Rectal smooth muscle tissue (tissue), 1 donor: ENCODE data around the gene PRKCH.
"Not testable (repeated sequence)": the region's sequence is repeated elsewhere in the genome, so short reads cannot be mapped to it uniquely, and the experiment has no call there.

Source experiments
- H3K27ac ChIP-seq: one replicate; pipeline ENCODE4 v1.7.0; 2013; ENCODE audit warnings: low read depth, low read length, inconsistent platforms
- H3K27me3 ChIP-seq: one replicate; pipeline ENCODE4 v1.7.0; 2013; ENCODE audit warnings: low read length; ENCODE audit not compliant: control insufficient read depth, insufficient read depth
- H3K36me3 ChIP-seq: one replicate; pipeline ENCODE4 v1.7.0; 2013; ENCODE audit warnings: low read length; ENCODE audit not compliant: control insufficient read depth, insufficient read depth
- H3K4me1 ChIP-seq: one replicate; pipeline ENCODE4 v1.7.0; 2013; ENCODE audit warnings: low read length; ENCODE audit not compliant: control insufficient read depth, insufficient read depth
- H3K4me3 ChIP-seq: one replicate; pipeline ENCODE4 v1.7.0; 2013; ENCODE audit warnings: low read length
- H3K9ac ChIP-seq: one replicate; pipeline ENCODE4 v1.7.0; 2013; ENCODE audit warnings: low read length

PRKCH gene

DNA sequence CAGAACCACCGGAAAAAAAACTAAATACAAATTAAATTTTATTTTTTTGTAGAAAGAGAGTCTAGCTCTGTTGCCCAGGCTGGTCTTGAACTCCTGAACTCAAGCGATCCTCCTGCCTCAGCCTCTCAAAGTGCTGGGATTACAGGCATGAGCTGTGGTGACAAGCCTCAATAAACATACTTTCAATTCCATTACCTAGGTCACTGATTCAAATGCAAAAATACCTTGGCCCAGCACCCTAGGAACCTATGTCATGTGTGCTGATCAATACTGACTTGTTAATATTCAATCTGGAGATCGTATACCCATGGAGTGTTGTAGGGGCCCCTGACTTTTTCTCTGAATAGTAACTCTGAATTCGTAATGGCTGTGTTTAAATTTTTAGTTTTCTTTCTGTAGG is 33.2 kb upstream of the PRKCH start:
- Histone ChIP-seq H3K27ac (no peak overlapping the region), H3K9ac (no peak overlapping the region), H3K27me3 (no peaks in the 10 kb centered on the region), H3K4me3 (no peak overlapping the region), H3K36me3 (no peaks in the 10 kb centered on the region), H3K4me1 (no peaks in the 10 kb centered on the region)

DNA sequence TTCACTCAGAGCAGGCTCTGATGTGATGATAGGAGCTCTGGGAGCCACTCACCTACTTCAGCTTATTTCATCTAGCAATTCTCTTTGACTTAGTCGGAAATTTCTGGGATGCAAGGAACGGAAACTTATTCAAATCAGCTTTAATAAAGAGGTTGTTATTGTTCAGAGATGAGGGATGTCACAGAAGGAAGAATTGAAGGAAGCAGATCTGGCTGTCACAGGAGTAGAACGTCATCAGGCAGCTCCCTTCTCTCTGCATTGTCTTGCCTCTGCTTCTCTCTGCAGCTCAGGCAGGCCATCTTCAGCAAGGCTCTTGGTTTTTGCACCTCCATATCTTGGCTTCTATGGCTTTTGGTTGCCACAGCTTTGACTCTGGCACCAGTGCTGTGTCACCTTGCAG is 32.7 kb upstream of the PRKCH start:
- H3K27me3 ChIP-seq, result no peaks in the 10 kb centered on the region
- no peaks in the 10 kb centered on the region for H3K36me3 ChIP-seq
- H3K9ac ChIP-seq, result no peak overlapping the region
- H3K27ac ChIP-seq, result no peak overlapping the region
- H3K4me3 ChIP-seq, result no peak overlapping the region
- H3K4me1 ChIP-seq, result no peaks in the 10 kb centered on the region

DNA sequence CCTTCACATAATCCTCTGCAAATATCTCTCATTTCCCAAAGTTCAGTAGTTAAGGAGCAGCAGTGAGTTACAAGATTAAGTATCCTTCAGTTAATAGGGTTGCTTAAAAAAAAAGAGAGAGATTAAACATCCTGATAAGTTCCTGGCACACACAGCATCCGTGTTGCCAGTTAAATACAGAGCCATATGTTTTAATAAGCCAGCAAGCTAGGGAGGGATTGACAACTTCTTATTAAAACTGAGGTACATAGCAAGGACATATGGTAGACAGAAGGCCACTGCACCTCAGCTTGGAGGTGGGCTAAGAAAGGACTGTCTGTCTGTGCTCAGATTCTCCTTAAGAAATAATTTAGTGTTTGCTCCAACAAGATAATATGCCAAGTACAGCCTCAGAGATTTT is 30.7 kb upstream of the PRKCH start:
- Histone ChIP-seq H3K4me1 (no peaks in the 10 kb centered on the region), H3K4me3 (no peak overlapping the region), H3K27ac (no peak overlapping the region), H3K9ac (no peak overlapping the region), H3K36me3 (no peaks in the 10 kb centered on the region), H3K27me3 (no peaks in the 10 kb centered on the region)

DNA sequence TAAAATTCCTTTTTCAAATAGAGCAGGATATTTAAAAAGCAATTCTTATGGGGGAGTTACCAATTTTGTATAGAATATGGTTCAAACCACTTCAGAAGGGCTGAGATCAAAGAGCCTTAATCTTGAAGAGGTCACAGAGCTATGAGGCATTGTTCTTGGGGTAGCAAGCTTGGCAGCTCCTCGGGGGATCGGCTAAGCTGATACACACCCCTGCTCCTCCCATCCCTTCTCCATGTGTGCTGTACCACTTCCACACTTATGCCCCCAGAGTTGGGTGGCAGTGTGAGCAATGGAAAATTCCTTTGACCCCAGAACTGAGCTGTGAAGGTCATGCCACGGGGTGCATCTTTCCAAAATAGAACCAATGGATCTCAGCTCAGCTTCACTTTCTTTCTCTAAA is 25.2 kb upstream of the PRKCH start:
- no peak overlapping the region for H3K4me3 ChIP-seq
- no peak overlapping the region for H3K9ac ChIP-seq
- H3K27ac ChIP-seq, result no peak overlapping the region
- H3K4me1 ChIP-seq, result no peaks in the 10 kb centered on the region
- no peaks in the 10 kb centered on the region for H3K36me3 ChIP-seq
- H3K27me3 ChIP-seq, result no peaks in the 10 kb centered on the region

DNA sequence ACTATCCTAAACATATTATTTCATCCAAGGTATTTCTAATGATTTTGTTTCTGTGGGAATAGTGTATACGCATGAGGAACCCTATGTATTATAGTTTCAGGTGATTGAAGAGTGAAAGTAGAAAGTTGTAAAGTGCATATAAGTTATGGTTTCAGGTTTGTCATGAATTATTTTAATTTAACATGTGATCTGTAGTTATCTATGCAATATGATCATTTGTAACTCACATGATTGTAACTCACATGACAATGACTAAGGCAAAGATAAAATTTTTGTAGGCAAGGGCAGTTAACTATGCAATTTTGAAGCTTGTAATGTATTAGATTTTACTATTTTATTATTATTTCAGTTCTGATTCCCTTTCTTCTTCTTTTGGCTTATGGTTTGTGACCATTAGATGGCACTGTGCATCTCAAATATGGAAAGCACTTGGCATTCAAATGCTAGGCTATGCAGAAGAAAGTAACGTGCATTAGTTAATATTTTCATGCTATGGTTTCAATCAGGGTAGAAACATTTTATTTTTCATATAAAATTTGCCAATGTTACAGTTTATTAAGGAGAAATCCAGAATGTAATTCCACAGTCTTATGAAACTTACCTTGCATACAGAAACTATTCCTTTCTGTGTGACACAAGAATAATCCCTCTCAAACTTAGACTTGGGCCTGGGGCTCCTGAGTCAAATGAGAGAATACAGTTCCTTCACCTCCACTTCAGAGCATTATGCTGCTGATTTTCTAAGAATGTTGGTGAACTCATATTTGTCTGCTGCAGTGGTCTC is 24.5 kb upstream of the PRKCH start:
- H3K9ac ChIP-seq, result no peak overlapping the region
- H3K36me3 ChIP-seq, result no peaks in the 10 kb centered on the region
- no peaks in the 10 kb centered on the region for H3K4me1 ChIP-seq
- no peaks in the 10 kb centered on the region for H3K27me3 ChIP-seq
- H3K4me3 ChIP-seq, result no peak overlapping the region
- H3K27ac ChIP-seq, result no peak overlapping the region

DNA sequence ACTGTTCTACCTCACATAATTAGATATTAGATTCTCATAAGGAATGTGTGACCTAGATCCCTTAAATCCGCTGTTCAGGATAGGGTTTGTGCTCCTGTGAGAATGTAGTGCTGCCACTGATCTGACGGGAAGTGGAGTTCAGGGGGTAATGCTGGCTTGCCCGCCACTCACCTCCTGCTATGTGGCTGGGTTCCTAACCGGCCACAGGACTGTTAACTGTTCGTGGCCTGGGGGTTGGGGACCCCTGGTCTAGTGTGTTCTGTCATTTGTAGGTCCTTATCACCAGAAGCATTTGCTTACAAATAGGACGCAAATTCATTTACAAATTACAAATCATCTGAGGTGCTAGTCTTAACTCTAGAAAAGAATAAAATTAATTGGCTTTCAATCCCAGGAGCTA is 23.8 kb upstream of the PRKCH start:
- H3K4me3 ChIP-seq, result no peak overlapping the region
- H3K4me1 ChIP-seq, result no peaks in the 10 kb centered on the region
- H3K36me3 ChIP-seq, result no peaks in the 10 kb centered on the region
- H3K9ac ChIP-seq, result no peak overlapping the region
- no peak overlapping the region for H3K27ac ChIP-seq
- H3K27me3 ChIP-seq, result no peaks in the 10 kb centered on the region

DNA sequence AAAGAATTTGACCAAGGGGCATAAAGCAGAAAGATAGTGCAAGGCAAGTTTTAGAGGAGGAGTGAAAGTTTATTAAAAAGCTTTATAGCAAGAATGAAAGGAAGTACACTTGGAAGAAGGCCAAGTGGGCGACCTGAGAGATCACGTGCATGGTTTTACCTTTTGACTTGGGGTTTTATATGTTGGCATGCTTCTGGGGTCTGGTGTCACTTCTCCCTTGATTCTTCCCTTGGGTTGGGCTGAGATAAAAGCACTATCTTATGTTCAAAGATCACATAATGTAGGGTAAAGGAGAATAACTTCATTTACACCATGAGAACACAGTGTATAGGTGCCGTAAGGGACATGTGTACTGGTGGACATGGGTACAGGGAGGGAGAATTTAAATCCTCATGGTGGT is 22.6 kb upstream of the PRKCH start:
- H3K27me3 ChIP-seq, result no peaks in the 10 kb centered on the region
- H3K4me3 ChIP-seq, result no peak overlapping the region
- H3K4me1 ChIP-seq, result no peaks in the 10 kb centered on the region
- H3K36me3 ChIP-seq, result no peaks in the 10 kb centered on the region
- H3K9ac ChIP-seq, result no peak overlapping the region
- no peak overlapping the region for H3K27ac ChIP-seq

DNA sequence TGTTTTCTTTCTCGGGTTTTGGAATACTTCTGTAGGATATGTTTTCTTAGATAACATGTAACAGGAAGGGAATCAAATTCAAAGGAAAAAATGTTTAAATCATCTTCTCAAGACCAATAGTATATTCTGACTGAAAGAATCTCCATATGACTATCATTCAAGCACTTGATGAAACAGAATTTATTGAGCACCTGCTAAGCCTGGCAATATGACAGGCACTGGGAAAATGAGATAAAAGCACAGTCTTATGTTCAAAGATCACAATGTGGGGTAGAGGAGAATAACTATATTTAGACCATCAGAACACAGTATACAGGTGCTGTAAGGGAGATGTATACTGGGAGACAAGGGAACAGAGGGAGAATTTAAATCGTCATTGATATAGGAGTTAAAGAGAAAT is 21.2 kb upstream of the PRKCH start:
- no peak overlapping the region for H3K9ac ChIP-seq
- H3K27me3 ChIP-seq, result no peaks in the 10 kb centered on the region
- H3K4me1 ChIP-seq, result no peaks in the 10 kb centered on the region
- H3K4me3 ChIP-seq, result no peak overlapping the region
- H3K36me3 ChIP-seq, result no peaks in the 10 kb centered on the region
- no peak overlapping the region for H3K27ac ChIP-seq

DNA sequence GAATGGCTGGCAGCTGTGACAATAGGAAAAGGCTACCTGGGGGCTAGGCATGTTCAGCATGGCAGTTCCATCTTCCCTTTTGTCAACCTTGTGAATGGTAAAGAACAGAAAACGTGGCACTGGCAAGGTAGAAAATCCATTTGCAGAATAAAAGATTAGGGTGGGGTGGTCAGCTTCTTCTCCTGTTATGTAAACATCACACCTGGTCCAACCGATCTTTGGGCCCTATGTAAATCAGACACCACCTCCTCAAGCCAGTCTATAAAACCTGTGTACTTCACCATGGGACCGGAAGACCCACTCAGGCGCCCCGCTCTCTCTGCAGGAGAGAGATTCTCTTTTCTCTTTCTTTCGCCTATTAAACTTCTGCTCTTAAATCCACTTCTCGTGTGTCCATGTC is 20.6 kb upstream of the PRKCH start:
- Histone ChIP-seq H3K27ac (no peak overlapping the region), H3K4me3 (no peak overlapping the region), H3K9ac (no peak overlapping the region)

DNA sequence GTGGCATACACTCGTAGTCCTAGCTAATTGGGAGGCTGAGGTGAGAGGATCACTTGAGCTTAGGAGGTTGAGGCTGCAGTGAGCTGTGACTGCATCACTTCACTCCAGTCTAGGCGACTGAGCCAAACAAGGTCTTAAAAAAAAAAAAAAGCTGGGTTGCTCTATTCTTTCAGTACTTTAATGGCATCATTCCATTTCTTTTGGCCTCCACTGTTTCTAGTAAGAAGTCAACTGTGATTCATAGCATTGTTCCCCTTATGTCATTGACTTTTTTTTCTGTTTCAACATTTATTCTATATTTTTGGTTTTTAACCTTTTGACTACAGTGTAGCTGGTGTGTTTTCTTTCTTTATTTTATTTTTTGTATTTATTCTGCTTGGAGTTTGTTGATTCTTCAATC is 16.7 kb upstream of the PRKCH start:
- no peaks in the 10 kb centered on the region for H3K27me3 ChIP-seq
- H3K36me3 ChIP-seq, result no peaks in the 10 kb centered on the region
- H3K9ac ChIP-seq, result no peak overlapping the region
- H3K4me3 ChIP-seq, result no peak overlapping the region
- no peaks in the 10 kb centered on the region for H3K4me1 ChIP-seq
- H3K27ac ChIP-seq, result no peak overlapping the region

More for the DNA sequence above, 20.6 kb upstream of the PRKCH start:
- Histone ChIP-seq H3K4me1 (no peaks in the 10 kb centered on the region), H3K27me3 (no peaks in the 10 kb centered on the region), H3K36me3 (no peaks in the 10 kb centered on the region)

DNA sequence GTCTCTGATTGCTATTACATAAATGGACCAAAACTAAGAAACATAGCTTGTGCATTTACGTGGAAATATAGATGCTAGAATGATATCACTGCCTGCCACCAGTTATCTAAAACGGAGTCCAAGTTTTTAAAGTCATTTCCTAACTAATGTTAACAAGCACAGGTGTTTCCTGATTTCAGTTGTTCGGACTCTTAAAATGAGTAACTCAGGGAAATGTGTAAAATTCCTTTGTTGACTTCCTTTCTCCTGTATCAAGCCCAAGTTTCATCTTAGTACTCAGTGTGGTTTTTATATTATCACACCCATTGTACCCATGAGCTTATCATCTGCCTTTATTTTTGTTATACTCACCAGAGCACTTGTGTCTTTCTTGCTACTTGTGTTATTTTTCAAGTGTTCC is 13.2 kb upstream of the PRKCH start:
- no peak overlapping the region for H3K4me3 ChIP-seq
- no peak overlapping the region for H3K9ac ChIP-seq
- no peaks in the 10 kb centered on the region for H3K36me3 ChIP-seq
- no peak overlapping the region for H3K27ac ChIP-seq
- no peaks in the 10 kb centered on the region for H3K4me1 ChIP-seq
- H3K27me3 ChIP-seq, result no peaks in the 10 kb centered on the region

DNA sequence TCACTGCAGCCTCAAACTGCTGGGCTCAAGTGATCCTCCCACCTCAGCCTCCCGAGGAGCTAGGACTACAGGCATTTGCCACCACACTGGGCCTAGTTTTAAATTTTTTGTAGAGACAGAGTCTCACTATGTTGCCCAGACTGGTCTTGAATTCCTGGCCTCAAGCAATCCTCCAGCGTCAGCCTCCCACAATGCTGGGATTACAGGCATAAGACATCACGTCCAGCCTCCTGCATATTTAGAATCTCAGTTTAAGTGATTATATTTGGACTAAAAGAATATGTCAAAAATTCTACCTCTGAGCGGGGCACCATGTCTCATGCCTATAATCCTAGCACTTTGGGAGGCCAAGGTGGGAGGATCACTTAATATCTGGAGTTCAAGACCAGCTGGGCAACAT is 12.7 kb upstream of the PRKCH start:
- not testable (repeated sequence) for H3K27me3 ChIP-seq, H3K36me3 ChIP-seq, H3K9ac ChIP-seq, H3K4me3 ChIP-seq, H3K27ac ChIP-seq, H3K4me1 ChIP-seq

DNA sequence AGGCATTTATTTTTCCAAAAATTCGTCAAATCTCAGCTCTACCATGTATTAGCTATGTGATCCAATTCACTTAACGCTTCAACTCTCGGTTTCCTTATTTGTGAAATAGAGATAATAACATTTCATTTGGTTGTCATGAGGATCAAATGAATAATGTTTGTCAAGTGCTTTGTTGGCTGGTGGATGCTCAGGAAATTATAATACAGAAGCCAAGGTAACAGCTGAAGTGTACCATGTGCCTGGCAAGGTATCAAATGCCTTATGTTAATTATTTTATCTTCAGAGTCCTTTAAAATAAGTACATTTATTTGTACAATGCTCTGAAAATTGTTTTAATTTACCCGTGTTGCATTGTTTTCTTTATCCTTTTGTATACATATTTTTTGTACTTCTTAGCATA is 6.1 kb upstream of the PRKCH start:
- Histone ChIP-seq H3K4me3 (no peak overlapping the region), H3K27ac (no peak overlapping the region), H3K27me3 (peaks cover 3% of the 10 kb centered on the region), H3K4me1 (no peaks in the 10 kb centered on the region), H3K36me3 (no peaks in the 10 kb centered on the region), H3K9ac (no peak overlapping the region)
